Mesenchymal stem cell (in vitro differentiated cells and primary cell): ENCODE data around the gene FBXW8.
A peak's percentile ranks its signal among the peaks of the same experiment; 100 is the strongest.

Source experiments
- DNase-seq: peaks from one replicate; pipeline ENCODE4 v3.0.0-alpha.2; 2013
- H2AFZ ChIP-seq: one replicate; pipeline ENCODE4 v1.6.1; 2013; ENCODE audit warnings: low read depth, mild to moderate bottlenecking, control low read depth, inconsistent platforms, low read length, moderate library complexity
- H2AK5ac ChIP-seq: 2 replicates; pipeline ENCODE4 v1.6.1; 2013; ENCODE audit warnings: low read length, moderate library complexity, mild to moderate bottlenecking, inconsistent platforms; ENCODE audit not compliant: severe bottlenecking
- H2BK120ac ChIP-seq: one replicate; pipeline ENCODE4 v1.6.1; 2013; ENCODE audit warnings: low read depth, mild to moderate bottlenecking, inconsistent platforms, low read length, moderate library complexity
- H2BK12ac ChIP-seq, 2 experiments: one replicate each; pipeline ENCODE4 v1.6.1; 2013; ENCODE audit warnings: inconsistent platforms in 2 of 2, low read length in 2 of 2, mild to moderate bottlenecking in 2 of 2, moderate library complexity in 2 of 2, control low read depth in 1 of 2
- H2BK15ac ChIP-seq: one replicate; pipeline ENCODE4 v1.6.1; 2013; ENCODE audit warnings: mild to moderate bottlenecking, low read depth, inconsistent platforms; ENCODE audit not compliant: poor library complexity, severe bottlenecking
- H2BK5ac ChIP-seq: 2 replicates; pipeline ENCODE4 v1.6.1; 2013; ENCODE audit warnings: low read depth, mild to moderate bottlenecking, low read length, control low read depth, inconsistent platforms; ENCODE audit not compliant: poor library complexity, severe bottlenecking
- H3K14ac ChIP-seq, 2 experiments: one replicate each; pipeline ENCODE4 v1.6.1; 2013; ENCODE audit warnings: inconsistent platforms in 2 of 2, low read length in 2 of 2, control low read depth in 1 of 2, mild to moderate bottlenecking in 1 of 2, moderate library complexity in 1 of 2
- H3K18ac ChIP-seq, 2 experiments: one replicate each; pipeline ENCODE4 v1.6.1; 2013; ENCODE audit warnings: inconsistent platforms in 2 of 2, low read length in 2 of 2, control low read depth in 1 of 2, low read depth in 1 of 2, mild to moderate bottlenecking in 1 of 2
- H3K23ac ChIP-seq, 2 experiments: one replicate each; pipeline ENCODE4 v1.6.1; 2013; ENCODE audit warnings: inconsistent platforms in 2 of 2, low read length in 2 of 2, mild to moderate bottlenecking in 2 of 2, moderate library complexity in 2 of 2, control low read depth in 1 of 2
- H3K27ac ChIP-seq: 2 replicates; pipeline ENCODE4 v1.5.1; 2013; ENCODE audit warnings: mild to moderate bottlenecking, moderate library complexity, low read length, control low read depth, inconsistent platforms; ENCODE audit not compliant: poor library complexity, severe bottlenecking
- H3K27me3 ChIP-seq, 2 experiments: 2 replicates each; pipeline versions ENCODE4 v1.6.1 to v1.7.0; 2013; ENCODE audit warnings: low read length in 2 of 2, mild to moderate bottlenecking in 2 of 2, moderate library complexity in 2 of 2, control low read depth in 1 of 2, inconsistent platforms in 1 of 2; ENCODE audit not compliant: control insufficient read depth in 1 of 2, insufficient read depth in 1 of 2
- H3K36me3 ChIP-seq, 2 experiments: 2 replicates each; pipeline versions ENCODE4 v1.6.1 to v1.7.0; 2013; ENCODE audit warnings: low read length in 2 of 2, control low read depth in 1 of 2, inconsistent platforms in 1 of 2, low read depth in 1 of 2, mild to moderate bottlenecking in 1 of 2; ENCODE audit not compliant: insufficient read depth in 2 of 2, control insufficient read depth in 1 of 2
- H3K4ac ChIP-seq, 2 experiments: one replicate each; pipeline ENCODE4 v1.6.1; 2013; ENCODE audit warnings: inconsistent platforms in 2 of 2, low read length in 2 of 2, mild to moderate bottlenecking in 2 of 2, moderate library complexity in 2 of 2, control low read depth in 1 of 2, low read depth in 1 of 2
- H3K4me1 ChIP-seq: 2 replicates; pipeline ENCODE4 v1.6.1; 2013; ENCODE audit warnings: low read depth, low read length, control low read depth; ENCODE audit not compliant: control insufficient read depth, insufficient read depth
- H3K4me2 ChIP-seq: 2 replicates; pipeline ENCODE4 v1.6.1; 2013; ENCODE audit warnings: low read length, mild to moderate bottlenecking, inconsistent platforms; ENCODE audit not compliant: poor library complexity, severe bottlenecking
- H3K4me3 ChIP-seq, 2 experiments: 2 replicates each; pipeline versions ENCODE4 v1.5.1 to v1.7.0; 2013; ENCODE audit warnings: low read length in 2 of 2, mild to moderate bottlenecking in 2 of 2, control low read depth in 1 of 2, low read depth in 1 of 2; ENCODE audit not compliant: insufficient read depth in 1 of 2
- H3K79me1 ChIP-seq: replicated peaks from 2 replicates; pipeline ENCODE4 v1.6.1; 2013; ENCODE audit warnings: mild to moderate bottlenecking, control low read depth, low read length, inconsistent platforms; ENCODE audit not compliant: poor library complexity, severe bottlenecking
- H3K9ac ChIP-seq: 2 replicates; pipeline ENCODE4 v1.7.0; 2013; ENCODE audit warnings: mild to moderate bottlenecking, low read length, moderate library complexity
- H3K9me3 ChIP-seq: 2 replicates; pipeline ENCODE4 v1.7.0; 2013; ENCODE audit warnings: mild to moderate bottlenecking, low read length; ENCODE audit not compliant: control insufficient read depth
- H4K8ac ChIP-seq: one replicate; pipeline ENCODE4 v1.6.1; 2013; ENCODE audit warnings: inconsistent platforms, mild to moderate bottlenecking, low read length, moderate library complexity
- H4K91ac ChIP-seq: one replicate; pipeline ENCODE4 v1.6.1; 2013; ENCODE audit warnings: mild to moderate bottlenecking, low read length, inconsistent platforms
- WGBS: methylation state at CpG from one replicate; pipeline ENCODE4 v1.1.7; 2013; ENCODE audit warnings: mixed read lengths; 5-methylcytosine and 5-hydroxymethylcytosine counted together

Gene FBXW8

GRCh38 chr12:116950628-116951325 lies 40.0 kb downstream of the FBXW8 start:
- H3K79me1 ChIP-seq: peaks cover 32% of the 10 kb centered on the region
- no peak overlapping the region for H4K8ac ChIP-seq
- H3K36me3 ChIP-seq: peaks cover 40 to 75% of the 10 kb centered on the region in 2 experiments
- no peaks in the 10 kb centered on the region for H3K27me3 ChIP-seq
- H2AFZ ChIP-seq: no peak overlapping the region
- H4K91ac ChIP-seq: no peak overlapping the region
- no peak overlapping the region for H3K9ac ChIP-seq
- H2BK120ac ChIP-seq: no peak overlapping the region
- H2BK15ac ChIP-seq: no peak overlapping the region
- no peak overlapping the region for H2BK5ac ChIP-seq
- no peak for DNase-seq
- no peak overlapping the region for H3K4me3 ChIP-seq
- H2AK5ac ChIP-seq: no peak overlapping the region
- H3K14ac ChIP-seq: no peak overlapping the region
- no peak overlapping the region for H3K18ac ChIP-seq
- H3K4ac ChIP-seq: no peak overlapping the region
- no peak overlapping the region for H3K23ac ChIP-seq
- no peak overlapping the region for H3K27ac ChIP-seq
- no peaks in the 10 kb centered on the region for H3K9me3 ChIP-seq
- H2BK12ac ChIP-seq: no peak overlapping the region
- 99% methylated on average over 15 of the region's 15 CpGs for WGBS
- peaks cover 2% of the 10 kb centered on the region for H3K4me1 ChIP-seq
- H3K4me2 ChIP-seq: no peak overlapping the region

DNA sequence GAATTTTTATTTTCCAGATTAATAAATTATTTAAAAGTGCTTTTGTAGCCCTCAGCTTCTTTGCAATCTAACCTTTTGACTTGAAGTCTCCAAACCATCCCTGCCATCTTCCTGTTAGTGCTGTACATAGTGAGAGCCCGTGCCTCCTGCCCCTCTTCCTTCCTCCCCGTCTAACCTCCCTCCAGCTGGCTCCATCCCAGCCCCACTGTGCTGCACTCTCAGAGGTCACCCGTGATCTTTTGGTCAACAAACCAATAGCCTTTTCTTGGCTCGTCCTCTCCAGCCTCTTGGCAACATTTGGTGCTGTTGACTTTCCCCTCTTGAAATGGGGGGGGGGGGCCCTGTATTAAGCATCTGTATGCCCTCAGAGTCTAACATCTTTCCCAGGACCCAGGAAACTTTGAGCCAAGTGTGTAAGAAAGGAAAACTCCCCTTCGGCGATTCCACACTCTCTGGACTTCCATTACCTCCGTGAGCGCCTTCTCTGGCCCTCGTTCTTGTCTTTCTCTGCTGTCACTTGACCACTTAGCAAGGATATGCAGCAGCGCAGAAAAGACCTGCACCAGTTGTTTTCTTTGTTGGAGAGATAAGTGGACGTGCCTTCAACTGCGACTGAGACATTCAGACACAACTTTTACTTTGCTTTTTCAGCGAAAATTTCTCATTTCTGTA lies 44.1 kb downstream of the FBXW8 start:
- peaks cover 15 to 52% of the 10 kb centered on the region in 2 experiments for H3K36me3 ChIP-seq
- H4K8ac ChIP-seq: no peak overlapping the region
- no peak overlapping the region for H2BK5ac ChIP-seq
- H3K79me1 ChIP-seq: peaks cover 24% of the 10 kb centered on the region
- H3K9me3 ChIP-seq: no peaks in the 10 kb centered on the region
- no peak overlapping the region for H3K27ac ChIP-seq
- H3K4me1 ChIP-seq: peaks cover 2% of the 10 kb centered on the region
- no peaks in the 10 kb centered on the region for H3K27me3 ChIP-seq
- H3K18ac ChIP-seq: no peak overlapping the region
- no peak overlapping the region for H3K9ac ChIP-seq
- no peak overlapping the region for H2AK5ac ChIP-seq
- WGBS: 93% methylated on average over 13 of the region's 13 CpGs
- no peak overlapping the region for H3K4me3 ChIP-seq
- H4K91ac ChIP-seq: no peak overlapping the region
- H2BK12ac ChIP-seq: no peak overlapping the region
- no peak overlapping the region for H2BK15ac ChIP-seq
- H2AFZ ChIP-seq: no peak overlapping the region
- no peak overlapping the region for H3K4ac ChIP-seq
- H3K14ac ChIP-seq: no peak overlapping the region
- DNase-seq: no peak
- no peak overlapping the region for H2BK120ac ChIP-seq
- H3K23ac ChIP-seq: no peak overlapping the region
- H3K4me2 ChIP-seq: no peak overlapping the region

- peak; percentile 38 for DNase-seq
- H3K14ac ChIP-seq: no peak overlapping the region
- H3K27ac ChIP-seq: no peak overlapping the region
- no peak overlapping the region for H3K23ac ChIP-seq
- H2AK5ac ChIP-seq: no peak overlapping the region
- peaks cover 2% of the 10 kb centered on the region for H3K4me1 ChIP-seq
- H2BK12ac ChIP-seq: no peak overlapping the region
- H2BK120ac ChIP-seq: no peak overlapping the region
- no peak overlapping the region for H3K4me2 ChIP-seq
- H3K9ac ChIP-seq: no peak overlapping the region
- no peak overlapping the region for H3K18ac ChIP-seq
- H3K79me1 ChIP-seq: peaks cover 24% of the 10 kb centered on the region
- H4K8ac ChIP-seq: no peak overlapping the region
- no peak overlapping the region for H3K4ac ChIP-seq
- peaks cover 15 to 45% of the 10 kb centered on the region in 2 experiments for H3K36me3 ChIP-seq
- H3K9me3 ChIP-seq: no peaks in the 10 kb centered on the region
- H3K4me3 ChIP-seq: no peak overlapping the region
- H2BK15ac ChIP-seq: no peak overlapping the region
- H2BK5ac ChIP-seq: no peak overlapping the region
- H2AFZ ChIP-seq: no peak overlapping the region
- H4K91ac ChIP-seq: no peak overlapping the region
- no peaks in the 10 kb centered on the region for H3K27me3 ChIP-seq
- 96% methylated on average over 4 of the region's 4 CpGs for WGBS
These were observed 44.8 kb downstream of the FBXW8 start for GRCh38 chr12:116955382-116956021.
